Hematopoietic multipotent progenitor cell treated with erythropoietin and hydrocortisone succinate and interleukin-3 and kit ligand, for 15 days (in vitro differentiated cells): ENCODE results near the gene TXNRD2.

Experiments used
- DNase-seq: peaks from one replicate; pipeline ENCODE4 v3.0.0-alpha.2; 2015; ENCODE audit warnings: low spot score

Gene TXNRD2

DNA sequence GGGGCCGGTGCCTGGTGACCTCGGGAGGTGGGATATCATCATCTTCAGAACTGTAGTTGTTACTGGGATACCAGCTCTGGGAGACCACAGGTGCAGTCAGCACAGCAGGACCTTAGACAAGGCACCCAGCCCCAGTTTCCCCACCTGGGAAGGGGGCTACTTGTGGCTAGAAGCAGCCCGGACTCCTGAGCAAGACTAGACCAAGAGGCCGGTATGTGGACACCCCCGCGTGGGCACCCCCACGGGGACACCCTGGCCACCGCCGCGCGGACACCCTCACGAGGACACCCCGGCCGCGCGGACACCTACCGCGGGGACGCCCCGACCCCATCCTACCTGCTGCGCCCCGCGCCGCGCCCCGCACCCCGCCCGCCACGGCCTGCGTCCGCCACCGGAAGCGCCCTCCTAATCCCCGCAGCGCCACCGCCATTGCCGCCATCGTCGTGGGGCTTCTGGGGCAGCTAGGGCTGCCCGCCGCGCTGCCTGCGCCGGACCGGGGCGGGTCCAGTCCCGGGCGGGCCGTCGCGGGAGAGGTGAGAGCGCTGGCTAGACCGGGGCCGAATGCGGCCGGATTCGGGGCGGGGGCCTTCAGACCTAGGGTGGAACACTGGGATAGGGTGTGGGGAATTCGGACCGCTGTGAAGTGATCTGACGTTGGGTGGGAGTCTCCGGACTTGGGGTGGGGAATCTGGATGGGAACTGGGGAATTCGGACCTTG, at the start of gene TXNRD2, which contains the start of gene COMT:
Gene TXNRD2, minus strand, starts transcription at position 454 of the 718 bp plus-strand sequence. Its CDS starts 15 bp downstream, at position 439.
Gene COMT, plus strand, starts transcription at position 408 of the 718 bp plus-strand sequence. CDS start 20,755 bp downstream, outside the sequence.
- DNase-seq, result peak; percentile 79

DNA sequence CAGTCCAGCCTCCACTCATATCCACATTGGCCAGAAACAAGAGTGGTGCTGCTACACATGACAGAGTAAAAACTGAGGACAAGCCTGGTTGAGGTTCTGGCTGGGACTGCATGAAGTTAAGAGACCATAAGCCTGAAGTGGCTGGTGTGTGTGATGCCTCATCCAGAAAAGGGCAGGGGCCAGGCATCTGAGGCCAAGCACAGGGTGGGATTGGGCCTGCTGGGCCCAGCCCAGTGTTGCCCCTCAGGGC, 49.7 kb upstream of the TXNRD2 start:
- no peak for DNase-seq

DNA sequence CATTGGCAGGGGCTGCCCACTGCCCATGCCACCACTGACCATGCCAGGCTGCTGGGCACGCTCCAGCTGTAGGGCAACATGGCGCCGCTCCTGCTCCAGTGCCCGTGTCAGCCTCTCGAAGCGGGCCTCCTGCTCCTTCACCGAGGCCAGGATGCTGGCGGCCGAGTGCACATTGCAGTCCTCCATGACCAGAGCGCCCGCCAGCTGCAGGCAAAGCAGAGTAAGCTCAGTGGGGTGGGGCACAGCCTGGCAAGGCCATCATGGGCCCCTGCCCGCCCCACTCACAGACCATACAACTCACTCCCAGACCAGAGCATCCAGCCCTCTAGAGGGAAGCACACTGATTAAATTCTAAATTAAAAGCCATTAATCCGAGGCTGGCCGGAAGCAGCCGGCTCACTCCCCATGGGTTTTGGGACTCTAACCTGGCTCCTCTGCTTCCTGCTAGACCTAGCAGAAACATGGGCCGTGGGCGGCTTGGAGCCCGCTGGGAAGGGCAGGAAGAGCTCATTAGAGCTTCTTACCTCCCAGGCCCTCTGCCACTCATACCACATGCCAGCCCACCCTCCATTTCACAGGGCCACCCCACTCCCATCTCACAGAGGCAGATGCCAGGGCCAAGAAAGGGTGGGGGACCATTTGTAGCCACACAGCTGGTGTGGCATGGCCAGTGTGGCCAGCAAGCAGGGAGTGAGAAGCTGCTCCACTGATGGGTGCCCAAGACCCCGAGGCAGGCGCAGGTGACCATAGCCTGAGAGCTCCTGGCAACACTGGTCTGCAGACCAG, 49.2 kb upstream of the TXNRD2 start:
- DNase-seq, result no peak

DNA sequence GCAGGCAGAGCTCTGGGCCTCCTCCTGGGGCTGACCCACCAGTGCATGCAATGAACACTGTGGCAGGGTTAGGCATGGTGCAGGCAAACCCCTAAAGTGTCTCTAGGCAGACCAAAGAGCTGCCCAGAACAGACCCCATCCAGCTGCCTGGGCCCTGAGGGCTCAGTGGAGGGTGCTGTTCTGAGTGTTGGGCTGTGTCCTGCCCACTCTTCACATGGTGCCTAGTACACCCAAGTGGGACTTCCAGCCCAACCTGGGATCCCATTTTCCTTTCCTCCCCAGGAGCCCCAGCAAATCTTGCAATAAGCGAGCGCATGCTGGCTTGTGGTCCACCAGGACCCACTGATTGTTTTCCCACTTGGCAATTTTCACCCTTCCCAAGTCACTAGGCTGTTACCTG, 48.6 kb upstream of the TXNRD2 start:
- DNase-seq, result no peak

DNA sequence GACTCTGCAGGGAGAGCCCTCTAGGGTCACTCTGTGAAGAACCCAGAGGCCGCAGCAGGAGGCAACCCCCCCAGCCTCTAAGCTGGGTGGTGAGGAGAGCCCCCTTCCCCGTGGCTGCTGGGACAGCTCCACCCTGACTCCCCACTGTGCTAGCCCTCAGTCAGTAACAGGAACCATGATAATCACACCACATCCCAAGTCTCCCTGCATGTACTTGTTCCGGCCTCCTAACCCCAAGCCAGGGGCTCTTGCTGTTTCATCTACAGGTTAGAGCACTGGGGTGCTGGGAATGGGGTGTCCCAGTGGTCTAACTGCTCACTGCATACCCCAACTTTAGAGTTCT, 48.1 kb upstream of the TXNRD2 start:
- no peak for DNase-seq

DNA sequence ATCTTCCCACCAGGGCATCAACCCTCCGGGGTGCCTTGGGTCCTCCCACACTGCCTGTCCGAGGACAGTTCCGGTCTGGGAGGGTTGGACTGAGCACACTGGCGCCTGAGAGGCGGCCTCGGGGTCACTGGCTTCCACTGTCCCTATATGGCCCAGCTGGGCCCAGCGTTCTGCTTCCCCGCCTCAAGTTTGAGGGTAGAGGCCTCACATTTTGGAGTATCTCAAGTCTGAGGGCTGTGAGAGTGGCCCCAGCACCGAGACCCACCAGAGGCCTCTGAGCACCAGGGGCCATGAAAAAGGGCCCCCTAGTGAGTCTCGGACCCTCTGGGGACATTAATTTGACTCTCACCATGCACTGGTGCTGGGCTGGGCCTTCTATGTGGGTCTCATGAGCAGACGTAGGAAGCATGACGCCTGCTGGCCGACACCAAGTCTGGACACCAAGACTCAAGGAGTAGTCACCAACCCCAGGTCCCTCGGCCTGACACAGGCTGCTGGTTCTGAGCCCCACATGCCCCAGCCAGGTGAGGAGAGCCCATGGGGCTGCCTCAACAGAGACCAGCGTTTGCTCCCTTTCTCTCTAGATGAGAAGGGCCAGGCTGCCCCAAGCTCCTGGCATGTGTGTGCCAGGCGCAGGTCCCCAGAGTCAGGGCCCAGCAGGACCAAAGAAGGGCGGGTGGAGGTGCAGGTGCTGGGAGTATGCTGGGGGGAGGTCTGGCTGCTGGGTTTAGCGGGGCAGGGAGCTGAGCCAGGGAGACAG, 47.5 kb upstream of the TXNRD2 start:
- no peak for DNase-seq

DNA sequence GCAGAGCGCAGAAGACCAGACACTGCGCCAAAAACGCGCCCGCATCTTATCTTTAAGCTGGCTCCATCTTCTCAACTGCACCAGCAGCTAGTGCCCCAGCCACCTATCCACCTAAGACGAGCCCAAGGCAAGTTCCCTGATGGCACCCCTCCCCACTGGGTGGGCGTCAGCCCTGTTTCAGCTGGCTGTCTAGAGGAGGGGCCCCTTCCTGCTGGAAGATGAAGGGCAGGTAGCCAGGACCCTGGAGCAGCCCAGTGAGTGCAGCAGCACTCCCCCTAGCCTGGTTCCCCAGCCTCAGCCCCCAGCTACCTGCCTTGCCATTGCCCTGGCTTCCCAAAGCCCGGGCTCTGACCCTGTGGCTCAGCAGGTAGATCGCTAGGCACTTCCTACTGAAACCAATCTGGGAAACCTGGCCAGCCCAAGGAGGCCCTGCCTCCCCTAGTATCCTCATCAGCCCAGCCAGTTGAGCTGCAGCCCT, 46.8 kb upstream of the TXNRD2 start:
- DNase-seq, result no peak

DNA sequence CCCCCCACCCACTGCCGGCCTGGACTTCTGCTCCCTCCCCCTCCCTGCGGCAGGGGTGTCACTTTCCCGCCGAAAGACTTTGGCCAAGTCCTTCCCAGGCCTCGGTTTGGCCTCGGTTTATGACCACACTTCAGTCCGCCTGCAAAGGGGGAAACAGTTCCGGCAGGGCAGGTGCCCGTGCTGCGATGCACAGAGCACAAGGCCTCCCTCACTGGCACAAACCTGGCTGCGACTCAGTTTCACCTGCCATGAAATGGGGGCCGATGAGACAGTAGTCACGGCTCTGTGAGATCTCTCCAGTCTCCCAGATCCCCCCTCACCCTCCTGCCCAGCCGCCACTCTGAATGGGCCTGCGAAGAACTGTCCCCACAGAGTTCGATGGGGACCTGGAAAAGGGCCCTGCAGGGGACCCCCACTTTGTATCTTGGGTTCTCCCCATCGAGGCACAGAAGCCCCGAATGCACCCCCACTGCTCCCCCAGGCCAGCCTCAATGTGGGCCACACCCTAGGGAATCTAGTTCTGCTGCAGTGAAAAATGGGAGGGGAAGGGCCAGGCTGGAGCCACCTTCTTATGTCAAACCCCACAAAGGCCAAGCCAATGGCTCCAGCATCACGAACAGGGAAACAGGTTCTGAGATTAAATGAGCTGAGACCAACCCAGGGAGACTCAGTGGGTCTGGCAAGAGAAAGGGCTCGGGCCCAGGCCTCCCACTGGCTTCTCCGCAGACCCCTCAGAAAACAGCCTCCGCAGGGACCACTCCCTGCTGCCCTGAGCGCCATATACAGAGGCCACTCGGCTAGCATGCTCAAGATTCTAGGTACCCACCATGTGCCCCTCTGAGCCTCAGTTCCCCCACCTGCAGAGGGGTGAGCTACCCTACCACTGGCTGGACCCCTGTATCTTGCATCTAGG, 46.0 kb upstream of the TXNRD2 start:
- no peak for DNase-seq

DNA sequence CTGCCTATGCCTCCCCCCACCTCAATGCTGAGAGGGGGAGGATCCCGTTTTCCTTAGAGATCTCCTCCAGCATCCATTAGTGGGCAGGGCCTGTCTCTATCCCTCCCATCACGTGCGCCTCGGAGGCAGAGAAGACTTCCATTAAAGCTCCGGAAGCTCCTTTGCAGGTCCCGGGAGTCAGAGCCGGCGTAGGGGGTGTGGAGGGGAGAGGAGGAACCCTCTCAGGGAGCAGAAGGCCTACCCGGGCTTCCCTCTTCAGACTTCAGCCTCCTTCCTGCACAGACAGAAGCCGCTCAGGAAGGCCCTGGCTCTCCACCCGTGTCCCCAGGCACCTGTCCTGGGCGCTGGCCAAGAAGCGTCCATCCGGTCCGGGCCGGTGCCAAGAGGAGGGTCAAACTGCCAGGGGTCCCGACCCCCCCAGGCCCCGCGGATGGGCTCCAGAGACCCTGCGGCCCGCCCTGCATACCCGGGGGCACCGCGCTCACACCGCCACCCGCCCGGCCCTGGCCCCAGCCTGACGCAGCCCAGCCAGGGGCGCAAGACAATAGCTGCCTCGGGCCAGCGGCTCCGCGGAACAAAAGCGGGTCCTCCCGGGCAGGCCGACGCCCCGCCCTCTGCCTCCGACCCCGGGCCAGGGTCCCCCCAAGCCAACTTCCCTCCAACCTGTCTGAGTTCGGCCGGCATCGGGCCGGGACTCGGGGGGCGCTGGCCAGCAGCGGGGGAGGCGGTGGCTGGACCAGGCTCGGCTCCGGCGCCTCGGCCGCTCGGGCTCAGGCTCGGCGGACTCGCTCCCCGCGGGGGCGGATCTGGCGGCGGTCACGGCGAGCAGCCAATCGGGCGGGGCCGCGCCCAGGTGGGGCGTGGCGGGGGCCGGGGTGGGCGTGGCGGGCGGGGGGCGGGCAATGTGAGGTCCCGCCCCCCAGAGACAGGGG, 45.1 kb upstream of the TXNRD2 start:
- DNase-seq, result peak; percentile 69

DNA sequence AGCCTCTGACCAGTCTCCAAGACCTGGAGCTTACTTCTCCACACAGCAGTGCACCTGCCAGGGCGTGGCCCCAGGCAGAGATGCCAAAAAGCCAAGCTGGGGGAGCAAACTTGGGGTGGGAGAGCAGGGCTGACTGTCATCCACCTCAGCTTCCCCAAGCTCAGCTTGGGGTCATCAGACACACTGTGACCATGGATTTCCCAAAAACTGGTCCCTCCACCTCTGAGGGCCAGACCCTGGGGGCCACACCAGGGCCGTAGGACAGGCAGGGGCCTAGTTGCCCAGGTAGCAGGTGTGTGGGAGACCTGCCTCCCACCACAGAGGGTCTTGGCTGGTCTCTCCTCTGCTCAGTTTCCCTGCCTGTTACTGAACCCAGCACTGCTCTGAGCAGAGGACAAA, 44.4 kb upstream of the TXNRD2 start:
- DNase-seq, result no peak

DNA sequence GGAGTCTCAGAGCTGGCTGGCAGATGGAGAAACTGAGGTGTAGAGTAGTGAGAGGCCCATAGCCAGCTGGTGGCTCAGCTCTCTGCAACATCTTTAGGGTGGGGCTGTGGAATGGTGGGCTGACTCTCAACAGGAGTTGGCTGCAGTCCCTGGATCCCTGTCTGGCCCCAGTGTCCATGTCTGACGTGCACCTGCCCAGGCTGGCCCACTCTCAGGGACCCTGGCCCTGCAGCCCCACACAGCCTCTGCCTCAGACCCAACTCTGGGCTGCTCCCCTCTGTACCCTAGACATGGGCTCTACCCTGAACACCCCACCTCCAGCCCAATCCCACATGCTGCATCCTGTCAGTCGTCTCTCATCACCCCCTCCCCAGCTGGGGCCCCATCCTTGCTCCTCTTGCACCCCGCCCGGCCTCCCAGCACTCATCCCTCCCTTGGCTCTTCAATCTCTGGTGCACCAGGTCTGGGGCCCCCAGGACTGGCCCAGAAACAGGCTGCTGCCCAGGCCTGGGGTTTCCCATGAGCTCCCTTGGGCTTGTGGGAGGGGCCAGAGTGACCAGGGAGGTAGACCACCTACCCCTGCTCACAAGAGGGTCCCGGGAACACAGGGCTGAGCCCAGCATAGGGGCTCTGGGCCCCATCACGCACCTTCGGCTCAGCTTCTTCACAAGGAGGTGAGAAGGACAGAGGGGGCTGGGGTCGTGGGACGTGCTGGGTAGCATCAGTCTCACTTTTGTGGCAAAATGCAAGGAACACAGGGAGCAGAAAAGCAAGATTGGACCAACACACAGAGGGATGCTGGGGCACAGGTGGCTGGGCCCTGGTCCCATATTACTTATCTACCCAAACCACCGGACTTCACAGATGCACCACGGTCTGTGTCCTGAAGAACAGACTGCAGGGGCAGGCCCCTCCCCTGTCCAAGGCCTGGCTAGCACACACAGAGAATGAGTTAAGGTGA, 43.5 kb upstream of the TXNRD2 start:
- DNase-seq, result no peak

DNA sequence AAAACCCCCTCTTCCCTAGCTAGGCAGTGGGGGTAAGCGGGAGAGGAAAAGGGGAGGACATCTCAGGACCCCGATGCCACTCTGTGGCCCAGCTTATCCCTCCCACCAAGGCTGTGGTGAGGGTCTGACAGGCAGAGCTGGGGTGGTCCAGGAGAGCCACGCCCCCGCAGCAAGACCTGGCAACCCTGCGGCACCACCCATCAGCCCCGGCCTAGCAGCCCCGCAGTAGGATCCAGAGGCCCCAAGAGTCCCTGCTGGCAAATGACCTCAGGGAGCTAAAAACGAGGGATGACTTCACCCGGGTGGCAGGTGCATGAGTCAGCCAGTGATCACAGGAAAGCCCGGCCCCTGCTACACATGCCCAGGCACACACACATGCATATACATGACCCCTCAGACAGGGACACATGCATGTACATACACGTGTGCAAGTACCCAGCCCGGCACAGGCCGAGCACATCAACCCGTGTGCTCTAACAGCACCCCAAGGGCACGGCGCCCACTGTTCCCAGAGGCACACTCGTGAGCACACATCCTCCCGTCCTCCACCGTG, 42.7 kb upstream of the TXNRD2 start:
- no peak for DNase-seq

DNA sequence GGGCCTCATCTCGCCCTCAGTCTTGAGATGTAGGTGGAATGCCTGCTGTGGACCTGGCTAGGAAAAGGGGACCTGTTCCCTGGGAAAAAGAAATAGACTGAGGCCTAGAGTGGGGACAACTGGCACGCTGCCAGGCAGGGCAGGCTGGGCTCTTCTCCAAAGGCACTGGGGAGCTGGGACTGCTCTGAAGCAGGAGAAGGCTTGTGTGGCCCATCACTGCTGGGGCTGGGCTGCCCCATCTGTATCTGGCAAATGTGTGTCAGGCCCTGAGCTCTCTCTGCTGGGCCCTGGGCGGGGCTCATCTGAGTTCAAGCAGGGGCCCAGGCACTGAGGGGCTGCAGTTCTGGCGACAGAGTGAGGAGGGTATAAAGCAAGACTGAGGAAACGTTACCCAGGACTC, 42.1 kb upstream of the TXNRD2 start:
- DNase-seq, result no peak

DNA sequence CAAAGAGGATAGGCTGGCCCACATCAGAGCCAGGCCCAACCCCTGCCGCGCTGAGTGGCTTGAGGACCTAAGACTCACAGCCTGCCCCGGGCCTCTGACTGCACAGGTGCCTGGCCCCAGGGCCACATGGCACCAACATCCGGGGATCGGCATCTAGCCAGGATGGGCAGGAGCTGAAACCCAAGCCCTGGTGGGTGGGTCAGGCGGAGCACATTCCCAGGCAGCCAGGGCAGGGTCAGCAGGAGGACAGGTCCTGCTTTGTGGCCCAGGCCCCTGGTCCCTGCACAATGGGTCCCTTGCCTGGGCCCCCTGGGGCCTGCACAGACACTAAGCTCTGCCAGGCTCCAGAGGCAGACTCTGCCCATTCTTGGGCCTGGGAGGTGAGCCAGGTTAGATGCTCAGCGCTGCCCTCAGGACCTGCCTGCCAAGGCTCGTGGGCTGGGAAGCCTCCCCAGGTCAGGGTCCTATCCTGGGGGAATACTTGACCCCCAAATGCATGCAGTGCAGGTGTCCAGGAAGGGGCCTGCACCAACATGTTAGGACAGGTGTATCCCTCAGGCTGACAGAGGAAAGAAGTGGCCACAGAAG, 41.5 kb upstream of the TXNRD2 start:
- no peak for DNase-seq

DNA sequence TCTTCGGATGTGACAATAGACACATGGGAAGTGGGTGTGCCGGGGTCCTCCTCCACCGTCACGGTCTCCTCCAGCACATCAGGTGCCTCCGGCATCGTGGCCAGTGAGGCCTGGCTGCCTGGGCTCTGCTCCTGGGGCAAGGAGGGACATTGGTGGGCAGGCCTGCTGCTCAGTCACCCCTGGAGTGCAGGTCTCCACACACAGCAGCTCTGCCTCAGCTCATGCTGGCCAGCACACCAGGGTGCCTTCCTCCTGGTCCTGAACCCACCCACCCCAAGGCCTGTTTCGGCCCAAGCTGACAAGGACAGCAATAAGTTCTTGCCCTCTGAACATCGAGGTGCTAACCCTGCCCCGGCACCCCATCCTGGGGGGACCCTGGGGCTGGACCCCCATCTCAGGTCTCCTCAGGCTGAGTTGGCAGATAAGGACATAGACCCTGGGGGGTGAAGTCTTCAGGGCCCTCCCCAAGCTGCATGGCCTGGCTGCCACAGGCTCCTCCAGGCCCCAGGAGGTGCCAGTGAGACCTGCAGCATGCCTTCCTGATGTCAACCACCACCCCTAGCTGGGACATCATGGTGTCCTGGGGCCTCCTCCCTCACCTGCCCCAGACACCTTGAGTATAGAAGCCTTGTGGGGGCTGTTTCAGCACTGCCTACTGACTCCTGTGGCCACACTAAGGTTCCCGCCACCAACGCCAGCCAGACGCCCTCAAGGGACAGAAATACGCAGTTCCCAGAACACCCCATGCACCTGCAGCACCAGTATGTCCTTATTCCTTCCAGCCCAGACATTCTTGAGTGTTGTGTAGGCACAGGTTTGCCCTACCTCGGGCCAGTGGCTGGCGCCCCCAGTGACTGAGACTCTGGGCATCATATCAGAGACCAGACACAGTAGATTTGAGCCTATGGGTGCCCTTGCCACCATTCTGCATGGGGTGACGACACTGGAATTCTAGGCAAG, 40.6 kb upstream of the TXNRD2 start:
- DNase-seq, result no peak

DNA sequence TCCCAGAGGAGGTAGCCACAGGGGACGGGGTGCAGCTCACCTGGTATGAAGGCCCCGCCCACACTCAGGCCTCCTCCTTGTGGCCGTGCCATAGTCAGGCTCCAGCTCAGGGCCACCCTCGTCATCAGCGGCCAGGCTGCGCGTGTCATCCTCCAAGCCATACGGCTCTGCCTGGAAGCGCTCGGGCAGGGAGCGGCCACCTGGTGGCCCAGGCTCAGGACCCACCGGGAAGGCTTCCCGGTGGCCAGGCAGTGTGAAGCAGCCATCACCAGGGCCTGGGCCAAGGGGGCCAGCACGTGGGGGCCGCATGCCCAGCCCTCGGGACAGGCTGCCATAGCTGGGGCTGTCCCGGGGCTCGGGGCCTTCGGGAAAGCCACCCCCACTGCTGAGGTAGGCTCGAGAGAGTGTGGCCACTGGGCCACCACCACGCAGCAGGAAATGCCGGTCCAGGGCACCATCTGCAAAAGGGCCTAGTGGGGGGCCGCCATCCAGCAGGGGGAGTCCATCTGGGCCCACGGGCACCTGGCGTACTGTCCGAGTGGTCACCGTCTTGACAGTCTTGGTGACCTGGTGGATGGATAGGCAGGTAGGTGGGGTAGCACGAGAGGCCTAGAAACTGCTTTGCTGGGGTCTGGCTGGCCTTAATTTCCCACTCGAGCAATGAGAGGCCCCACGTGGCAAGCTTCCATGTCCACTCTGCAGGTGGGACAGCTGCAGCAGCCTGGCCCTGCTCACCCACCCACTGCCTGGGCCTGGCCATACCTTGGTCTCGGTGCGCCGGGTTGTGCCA, 39.7 kb upstream of the TXNRD2 start:
- no peak for DNase-seq

DNA sequence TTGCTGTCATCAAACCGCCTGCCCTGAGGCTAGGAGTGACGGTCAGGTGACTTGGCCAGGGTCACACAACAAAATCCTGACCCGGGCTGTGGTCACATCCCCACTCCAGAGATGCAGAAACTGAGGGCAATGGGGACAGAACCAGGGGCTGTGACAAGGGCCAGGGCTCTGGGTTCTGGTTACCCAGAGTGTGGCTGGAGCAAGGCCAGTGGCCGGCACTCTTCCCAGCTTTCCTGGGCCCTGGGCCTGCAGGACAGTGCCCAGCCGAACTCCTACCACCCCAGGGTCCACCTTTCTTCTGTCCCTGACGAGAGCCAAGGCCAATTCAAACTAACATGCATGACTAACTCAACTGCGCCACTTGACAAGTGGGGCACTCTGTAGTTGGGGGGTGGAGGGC, 39.1 kb upstream of the TXNRD2 start:
- no peak for DNase-seq
